AG04449 (cell line): Measurements from ENCODE around the gene IMMP2L.

ENCODE experiments used
- CTCF ChIA-PET: fragments of 350-600 bp; formaldehyde crosslinking; extraction: SDS; loops from one replicate; lab custom pipeline; 2021; ENCODE audit warnings: antibody characterized with exemption; lab: Yijun Ruan, JAX
- POLR2A ChIA-PET: fragments of 400-600, 350-600 bp; formaldehyde crosslinking; extraction: SDS; loops from one replicate; lab custom pipeline; 2020; ENCODE audit warnings: antibody characterized with exemption, inconsistent platforms; lab: Yijun Ruan, JAX
- DNase-seq: peaks from one replicate; pipeline ENCODE4 v3.0.0-alpha.2; 2010; ENCODE audit warnings: low read depth, low spot score
- H3K4me3 ChIP-seq: 2 replicates; pipeline ENCODE4 v1.5.1; 2011; ENCODE audit warnings: low read depth, mild to moderate bottlenecking, control low read depth, low read length
- CTCF ChIP-seq: IDR thresholded peaks from one replicate; pipeline ENCODE4 v1.5.1; 2011; ENCODE audit warnings: mild to moderate bottlenecking, moderate library complexity, low read length, control low read depth, inconsistent platforms; ENCODE audit not compliant: insufficient read depth; ENCODE audit errors: missing control alignments

Gene IMMP2L

DNA sequence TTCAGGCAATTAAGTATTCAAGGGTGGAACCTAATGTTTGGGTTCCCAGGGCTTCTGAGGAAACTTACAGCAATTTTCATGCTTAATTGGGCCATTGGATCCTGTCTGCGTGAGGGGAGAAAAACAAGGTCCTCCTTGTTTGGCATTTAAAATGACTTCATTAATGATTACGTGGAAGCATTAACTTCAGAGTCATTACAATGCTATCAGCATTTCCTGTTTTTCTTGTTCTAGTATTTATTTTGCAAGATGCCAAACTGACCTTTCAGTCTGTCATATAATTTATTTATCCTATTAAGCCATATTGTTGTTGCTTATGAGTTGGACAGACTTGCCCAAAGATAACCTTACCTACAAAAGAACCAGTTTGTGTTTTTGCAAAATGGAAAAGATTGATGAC lies 795.4 kb downstream of the IMMP2L start:
- no peak overlapping the region for H3K4me3 ChIP-seq
- no peak for DNase-seq
- POLR2A ChIA-PET = no interaction called here

GRCh38 chr7:110764852-110765251 lies 797.4 kb downstream of the IMMP2L start:
- CTCF ChIA-PET = no interaction called here
- POLR2A ChIA-PET = no interaction called here
- TF ChIP-seq CTCF = no peak
- no peak for DNase-seq
- no peak overlapping the region for H3K4me3 ChIP-seq

More for the DNA sequence above, 795.4 kb downstream of the IMMP2L start:
- CTCF ChIA-PET = no interaction called here
- TF ChIP-seq CTCF = no peak

DNA sequence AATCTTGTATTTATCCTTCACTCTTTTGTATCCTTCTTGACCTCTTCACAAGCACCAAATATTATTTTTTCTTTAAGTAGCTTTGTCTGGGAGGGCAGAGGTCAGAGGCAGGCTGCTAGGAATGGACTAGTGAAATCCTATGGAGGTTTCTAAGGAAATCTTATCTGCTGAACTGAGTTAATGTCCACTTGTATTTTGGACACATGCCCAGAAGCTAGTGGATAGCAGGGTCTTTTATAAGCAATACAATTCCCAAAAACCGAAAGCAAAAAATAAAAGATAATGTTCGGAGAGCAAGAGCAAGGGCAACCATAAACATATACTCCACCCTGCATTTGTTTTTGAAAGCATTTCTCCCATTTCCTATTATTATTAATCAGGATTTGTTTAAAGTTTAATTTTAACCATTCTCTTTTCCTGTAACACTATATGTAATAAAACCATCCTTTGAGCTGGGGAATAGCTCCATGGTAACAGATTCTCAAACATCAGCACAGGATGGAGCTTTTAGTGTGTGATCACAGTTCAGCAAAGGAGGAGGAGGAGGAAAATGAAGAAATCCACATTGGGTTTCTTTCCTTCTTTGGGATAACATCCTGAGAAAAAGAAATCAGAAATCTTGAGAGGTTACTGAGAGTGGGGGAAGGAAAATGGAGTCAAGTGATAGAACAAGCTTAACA lies 799.6 kb downstream of the IMMP2L start:
- CTCF ChIA-PET = no interaction called here
- no peak for DNase-seq

GRCh38 chr7:110760341-110760740 lies 802.0 kb downstream of the IMMP2L start:
- DNase-seq = no peak
- H3K4me3 ChIP-seq = no peak overlapping the region
- CTCF ChIA-PET = no interaction called here
- TF ChIP-seq CTCF = no peak
- POLR2A ChIA-PET = no interaction called here

More for the DNA sequence above, 799.6 kb downstream of the IMMP2L start:
- POLR2A ChIA-PET = no interaction called here
- no peak for TF ChIP-seq CTCF
- H3K4me3 ChIP-seq = no peak overlapping the region

DNA sequence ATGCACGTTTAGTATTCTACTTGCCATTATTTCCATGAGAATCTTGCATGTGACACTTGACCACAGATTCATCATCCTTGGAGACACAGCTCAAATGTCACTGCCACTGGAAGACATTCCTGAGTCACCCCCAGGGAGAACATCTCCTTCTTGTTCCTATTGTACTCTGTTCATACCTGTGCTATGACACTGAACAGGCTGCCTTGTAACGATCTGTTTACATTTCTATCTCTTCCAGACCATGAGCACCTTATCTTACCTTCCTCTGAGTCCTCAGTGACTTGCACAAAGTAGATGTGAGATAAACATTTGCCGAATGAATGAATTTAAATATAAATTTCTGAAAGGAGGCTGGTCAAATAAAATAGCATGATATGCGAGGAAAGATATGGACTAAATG lies 803.2 kb downstream of the IMMP2L start:
- no peak for TF ChIP-seq CTCF
- ChIA-PET CTCF (no interaction called here), POLR2A (no interaction called here)
- H3K4me3 ChIP-seq = no peak overlapping the region
- no peak for DNase-seq

DNA sequence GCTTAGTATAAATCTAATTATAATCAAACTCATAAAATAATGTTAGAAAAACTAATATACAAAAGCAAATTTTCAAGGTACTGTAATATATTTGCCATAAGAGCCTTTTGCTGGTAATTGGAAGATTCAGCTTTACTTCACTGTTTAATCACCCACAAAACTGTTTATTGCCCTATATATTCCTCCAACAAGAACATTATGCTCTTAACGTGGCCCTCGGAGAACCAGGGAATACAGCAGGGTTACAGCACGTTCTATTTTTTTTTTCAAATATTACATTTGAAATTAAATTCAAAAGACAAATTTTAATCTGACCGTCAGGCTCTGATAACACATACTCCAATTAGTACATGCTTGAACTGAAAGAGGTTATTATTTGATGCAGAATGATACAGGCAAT lies 807.6 kb downstream of the IMMP2L start:
- DNase-seq = no peak
- POLR2A ChIA-PET = no interaction called here
- no peak overlapping the region for H3K4me3 ChIP-seq
- CTCF ChIA-PET = no interaction called here
- no peak for TF ChIP-seq CTCF
